ENCODE results near the gene DAB2IP.
"Not testable (repeated sequence)": the region's sequence is repeated elsewhere in the genome, so short reads cannot be mapped to it uniquely, and the experiment has no call there.

The DAB2IP gene

GRCh38 chr9:121783111-121783510 is 131.7 kb downstream of the DAB2IP start:
- H3K4me1 Mint-ChIP-seq, result no peaks in the 10 kb centered on the region
- H3K36me3 Mint-ChIP-seq, result no peaks in the 10 kb centered on the region
- ATAC-seq (replicated peaks), result no peak
- H3K27me3 Mint-ChIP-seq, result peaks cover 4 to 27% of the 10 kb centered on the region in 2 donors
- H3K27ac Mint-ChIP-seq, result no peak overlapping the region
- no peak overlapping the region for H3K4me3 Mint-ChIP-seq
- H3K9me3 Mint-ChIP-seq, result peaks cover 2 to 9% of the 10 kb centered on the region in 2 donors
- DNase-seq, result no peak

GRCh38 chr9:121783521-121784507 is 132.4 kb downstream of the DAB2IP start:
- no peak for DNase-seq
- Mint-ChIP-seq H3K36me3 (no peaks in the 10 kb centered on the region), H3K27ac (no peak overlapping the region), H3K9me3 (peaks cover 0 to 3% of the 10 kb centered on the region in 2 donors), H3K4me1 (no peaks in the 10 kb centered on the region), H3K27me3 (peaks cover 7 to 28% of the 10 kb centered on the region in 2 donors), H3K4me3 (no peak overlapping the region)
- ATAC-seq (replicated peaks), result no peak

- Mint-ChIP-seq H3K4me1 (no peaks in the 10 kb centered on the region), H3K4me3 (no peak overlapping the region), H3K36me3 (no peaks in the 10 kb centered on the region), H3K27ac (no peak overlapping the region), H3K27me3 (peaks cover 12 to 30% of the 10 kb centered on the region in 2 donors), H3K9me3 (peaks cover 0 to 3% of the 10 kb centered on the region in 2 donors)
- no peak for ATAC-seq (replicated peaks)
- no peak for DNase-seq
Observed at GRCh38 chr9:121784731-121785411, 133.4 kb downstream of the DAB2IP start.

- Mint-ChIP-seq H3K4me1 (no peaks in the 10 kb centered on the region), H3K9me3 (peaks cover 0 to 3% of the 10 kb centered on the region in 2 donors), H3K4me3 (no peak overlapping the region), H3K27me3 (peaks cover 13 to 25% of the 10 kb centered on the region in 2 donors), H3K36me3 (no peaks in the 10 kb centered on the region), H3K27ac (no peak overlapping the region)
- DNase-seq (no peak), ATAC-seq (replicated peaks) (no peak)
Observed at GRCh38 chr9:121785673-121786542, 134.5 kb downstream of the DAB2IP start.

- H3K27ac Mint-ChIP-seq, result no peak overlapping the region
- no peak for DNase-seq
Observed at GRCh38 chr9:121786543-121786948, 135.1 kb downstream of the DAB2IP start.

GRCh38 chr9:121786998-121787422 is 135.6 kb downstream of the DAB2IP start:
- Mint-ChIP-seq H3K27me3 (peaks cover 22 to 28% of the 10 kb centered on the region in 2 donors), H3K36me3 (no peaks in the 10 kb centered on the region), H3K27ac (no peak overlapping the region), H3K4me1 (no peaks in the 10 kb centered on the region), H3K4me3 (no peak overlapping the region), H3K9me3 (peaks cover 0 to 4% of the 10 kb centered on the region in 2 donors)
- DNase-seq (no peak), ATAC-seq (replicated peaks) (no peak)

More at GRCh38 chr9:121786543-121786948, 135.1 kb downstream of the DAB2IP start:
- H3K9me3 Mint-ChIP-seq, result peaks cover 0 to 4% of the 10 kb centered on the region in 2 donors
- no peak for ATAC-seq (replicated peaks)
- H3K4me1 Mint-ChIP-seq, result no peaks in the 10 kb centered on the region
- no peak overlapping the region for H3K4me3 Mint-ChIP-seq
- H3K36me3 Mint-ChIP-seq, result no peaks in the 10 kb centered on the region
- H3K27me3 Mint-ChIP-seq, result peaks cover 19 to 25% of the 10 kb centered on the region in 2 donors

- H3K4me3 Mint-ChIP-seq, result no peak overlapping the region
- no peak for ATAC-seq (replicated peaks)
- no peak for DNase-seq
- H3K27ac Mint-ChIP-seq, result peak overlapping the region; percentile 16
- H3K9me3 Mint-ChIP-seq, result peaks cover 0 to 4% of the 10 kb centered on the region in 2 donors
- no peaks in the 10 kb centered on the region for H3K36me3 Mint-ChIP-seq
- peaks cover 22 to 28% of the 10 kb centered on the region in 2 donors for H3K27me3 Mint-ChIP-seq
- H3K4me1 Mint-ChIP-seq, result no peaks in the 10 kb centered on the region
Observed at GRCh38 chr9:121788686-121789366, 137.4 kb downstream of the DAB2IP start.

- Mint-ChIP-seq H3K36me3 (no peaks in the 10 kb centered on the region), H3K27ac (no peak overlapping the region), H3K4me3 (no peak overlapping the region), H3K27me3 (peaks cover 22 to 28% of the 10 kb centered on the region in 2 donors), H3K4me1 (no peaks in the 10 kb centered on the region), H3K9me3 (peaks cover 0 to 4% of the 10 kb centered on the region in 2 donors)
- ATAC-seq (replicated peaks) (no peak), DNase-seq (no peak)
Observed at GRCh38 chr9:121790841-121791240, 139.4 kb downstream of the DAB2IP start.

GRCh38 chr9:121792476-121792875 is 141.0 kb downstream of the DAB2IP start:
- peaks cover 16 to 18% of the 10 kb centered on the region in 2 donors for H3K27me3 Mint-ChIP-seq
- not testable (repeated sequence) for H3K4me3 Mint-ChIP-seq; H3K9me3 Mint-ChIP-seq; DNase-seq; H3K27ac Mint-ChIP-seq; H3K36me3 Mint-ChIP-seq; H3K4me1 Mint-ChIP-seq; ATAC-seq (replicated peaks)

- not testable (repeated sequence) for H3K4me1 Mint-ChIP-seq; ATAC-seq (replicated peaks); H3K27ac Mint-ChIP-seq; DNase-seq; H3K27me3 Mint-ChIP-seq; H3K9me3 Mint-ChIP-seq; H3K36me3 Mint-ChIP-seq; H3K4me3 Mint-ChIP-seq
Observed at GRCh38 chr9:121794334-121794733, 142.9 kb downstream of the DAB2IP start.

- Mint-ChIP-seq H3K27me3 (peaks cover 0 to 5% of the 10 kb centered on the region in 2 donors), H3K9me3 (no peaks in the 10 kb centered on the region), H3K36me3 (no peaks in the 10 kb centered on the region), H3K27ac (no peak overlapping the region), H3K4me3 (no peak overlapping the region), H3K4me1 (no peaks in the 10 kb centered on the region)
- no peak for DNase-seq
- no peak for ATAC-seq (replicated peaks)
Observed at GRCh38 chr9:121797081-121797480, 145.6 kb downstream of the DAB2IP start.

GRCh38 chr9:121798941-121799340 is 147.5 kb downstream of the DAB2IP start:
- Mint-ChIP-seq H3K9me3 (peaks cover 0 to under 1% of the 10 kb centered on the region in 2 donors), H3K4me1 (no peaks in the 10 kb centered on the region), H3K4me3 (no peak overlapping the region), H3K27me3 (peaks cover 7 to 9% of the 10 kb centered on the region in 2 donors), H3K36me3 (no peaks in the 10 kb centered on the region), H3K27ac (no peak overlapping the region)
- ATAC-seq (replicated peaks), result no peak
- DNase-seq, result no peak

GRCh38 chr9:121800376-121800775 is 148.9 kb downstream of the DAB2IP start:
- H3K36me3 Mint-ChIP-seq, result peaks cover 0 to 2% of the 10 kb centered on the region in 2 donors
- no peak for ATAC-seq (replicated peaks)
- no peaks in the 10 kb centered on the region for H3K4me1 Mint-ChIP-seq
- no peak overlapping the region for H3K27ac Mint-ChIP-seq
- peaks cover 11 to 12% of the 10 kb centered on the region in 2 donors for H3K27me3 Mint-ChIP-seq
- DNase-seq, result no peak
- H3K4me3 Mint-ChIP-seq, result no peak overlapping the region
- peaks cover 3 to 9% of the 10 kb centered on the region in 2 donors for H3K9me3 Mint-ChIP-seq
